BE2C (cell line): Measurements from ENCODE around the gene RNF17.

ENCODE experiments used
- DNase-seq: peaks from one replicate; pipeline ENCODE4 v3.0.0-alpha.2; 2020
- H3K27me3 ChIP-seq: fragments of 250-450 bp; sonication (Bioruptor Pico); 2 replicates; pipeline ENCODE4 v1.5.1; 2020; ENCODE audit warnings: mild to moderate bottlenecking
- H3K36me3 ChIP-seq: fragments of 250-450 bp; sonication (Bioruptor Pico); 2 replicates; pipeline ENCODE4 v1.5.1; 2020; ENCODE audit warnings: mild to moderate bottlenecking
- H3K4me1 ChIP-seq: fragments of 250-450 bp; sonication (Bioruptor Pico); 2 replicates; pipeline ENCODE4 v1.5.1; 2020
- H3K4me3 ChIP-seq: 2 replicates; pipeline ENCODE4 v1.5.1; 2011; ENCODE audit warnings: low read depth, low read length
- H3K9me3 ChIP-seq: fragments of 250-450 bp; sonication (Bioruptor Pico); 2 replicates; pipeline ENCODE4 v1.5.1; 2020
- TF ChIP-seq, protein P1 (sequence below): IDR thresholded peaks from 2 replicates; pipeline ENCODE4 v1.5.1; 2012; ENCODE audit warnings: mild to moderate bottlenecking, low read depth, low read length

RNF17 gene

DNA sequence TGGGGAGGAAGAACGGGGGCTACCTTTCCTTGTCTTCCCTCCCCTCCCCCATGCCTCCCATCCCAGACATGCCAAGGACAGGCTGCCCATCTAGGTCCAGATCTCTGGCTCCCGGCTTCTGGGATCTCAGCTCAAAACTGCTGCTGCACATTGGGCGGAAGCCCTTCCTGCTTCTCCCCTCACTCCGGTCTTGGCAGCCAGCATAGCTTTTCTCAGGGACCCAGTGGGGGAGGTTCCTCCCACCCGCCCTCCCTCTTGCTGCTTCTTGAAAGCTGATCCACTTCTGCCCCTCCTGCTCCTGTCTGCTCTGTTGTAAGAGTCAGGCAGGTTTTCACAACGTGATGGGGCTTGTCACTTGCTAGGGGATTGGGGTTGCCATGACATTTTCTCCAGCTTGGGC, 21.7 kb upstream of the RNF17 start:
- Histone ChIP-seq H3K27me3 (peaks cover 8% of the 10 kb centered on the region; the same call in 1 of the 2 replicates), H3K9me3 (no peaks in the 10 kb centered on the region), H3K4me1 (no peaks in the 10 kb centered on the region), H3K36me3 (no peaks in the 10 kb centered on the region), H3K4me3 (no peak overlapping the region)
- no peak for DNase-seq
- TF ChIP-seq, protein P1, sequence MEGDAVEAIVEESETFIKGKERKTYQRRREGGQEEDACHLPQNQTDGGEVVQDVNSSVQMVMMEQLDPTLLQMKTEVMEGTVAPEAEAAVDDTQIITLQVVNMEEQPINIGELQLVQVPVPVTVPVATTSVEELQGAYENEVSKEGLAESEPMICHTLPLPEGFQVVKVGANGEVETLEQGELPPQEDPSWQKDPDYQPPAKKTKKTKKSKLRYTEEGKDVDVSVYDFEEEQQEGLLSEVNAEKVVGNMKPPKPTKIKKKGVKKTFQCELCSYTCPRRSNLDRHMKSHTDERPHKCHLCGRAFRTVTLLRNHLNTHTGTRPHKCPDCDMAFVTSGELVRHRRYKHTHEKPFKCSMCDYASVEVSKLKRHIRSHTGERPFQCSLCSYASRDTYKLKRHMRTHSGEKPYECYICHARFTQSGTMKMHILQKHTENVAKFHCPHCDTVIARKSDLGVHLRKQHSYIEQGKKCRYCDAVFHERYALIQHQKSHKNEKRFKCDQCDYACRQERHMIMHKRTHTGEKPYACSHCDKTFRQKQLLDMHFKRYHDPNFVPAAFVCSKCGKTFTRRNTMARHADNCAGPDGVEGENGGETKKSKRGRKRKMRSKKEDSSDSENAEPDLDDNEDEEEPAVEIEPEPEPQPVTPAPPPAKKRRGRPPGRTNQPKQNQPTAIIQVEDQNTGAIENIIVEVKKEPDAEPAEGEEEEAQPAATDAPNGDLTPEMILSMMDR, result no peak

- no peaks in the 10 kb centered on the region for H3K9me3 ChIP-seq
- no peaks in the 10 kb centered on the region for H3K36me3 ChIP-seq
- DNase-seq, result no peak
- peaks cover 15% of the 10 kb centered on the region for H3K27me3 ChIP-seq
- no peak overlapping the region for H3K4me3 ChIP-seq
- no peaks in the 10 kb centered on the region for H3K4me1 ChIP-seq
- TF ChIP-seq, protein P1, result no peak
Observed at GRCh38 chr13:24742977-24743376, 21.0 kb upstream of the RNF17 start.

- Histone ChIP-seq H3K36me3 (no peaks in the 10 kb centered on the region), H3K4me3 (no peak overlapping the region), H3K9me3 (no peaks in the 10 kb centered on the region), H3K27me3 (peaks cover 15% of the 10 kb centered on the region), H3K4me1 (no peaks in the 10 kb centered on the region)
- TF ChIP-seq, protein P1, result no peak
- DNase-seq, result no peak
Observed at GRCh38 chr13:24744247-24744646, 19.7 kb upstream of the RNF17 start.

- Histone ChIP-seq H3K4me1 (no peaks in the 10 kb centered on the region), H3K36me3 (no peaks in the 10 kb centered on the region), H3K27me3 (peaks cover 15% of the 10 kb centered on the region), H3K4me3 (no peak overlapping the region), H3K9me3 (no peaks in the 10 kb centered on the region)
- TF ChIP-seq, protein P1, result no peak
- no peak for DNase-seq
Observed at GRCh38 chr13:24745516-24745860, 18.5 kb upstream of the RNF17 start.

DNA sequence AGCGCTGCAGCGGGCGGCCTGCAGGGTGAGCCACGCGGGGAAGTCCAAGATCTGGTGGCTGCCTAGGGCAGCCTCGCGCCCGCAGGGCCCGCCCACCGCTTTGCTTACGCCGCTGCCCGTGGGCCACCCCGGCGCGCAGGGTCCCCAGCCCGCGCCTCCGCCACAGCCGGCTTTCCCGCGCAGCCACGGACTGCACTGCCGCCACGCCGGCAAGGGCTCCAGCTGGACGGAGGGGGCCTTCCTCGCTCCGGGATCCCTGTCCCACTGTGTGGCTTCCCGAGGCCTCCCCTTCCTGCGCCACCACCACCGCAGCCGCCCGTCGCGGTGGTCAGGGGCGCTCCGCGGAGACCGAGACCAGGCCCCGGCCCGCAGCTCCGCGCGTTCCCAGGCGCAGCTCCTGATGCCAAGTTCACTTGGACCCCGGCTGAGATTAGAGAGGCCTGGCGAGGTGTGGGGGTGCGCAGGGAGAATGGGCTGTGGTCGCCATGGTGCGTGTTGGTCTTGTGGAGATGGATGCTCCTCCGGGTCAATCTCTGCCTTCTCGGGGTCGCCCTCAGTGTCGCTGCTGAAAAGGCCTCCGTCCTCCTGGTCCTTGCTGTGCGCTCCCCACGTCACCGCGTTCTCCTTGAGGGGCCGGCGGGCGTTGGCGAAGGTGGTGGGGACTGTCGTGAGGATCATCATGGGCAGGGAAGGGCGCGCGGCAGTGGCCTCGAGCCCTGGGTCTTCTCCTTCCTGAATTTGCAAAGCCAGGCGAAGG, 17.9 kb upstream of the RNF17 start:
- no peak for DNase-seq
- Histone ChIP-seq H3K4me1 (no peaks in the 10 kb centered on the region), H3K4me3 (no peak overlapping the region), H3K36me3 (no peaks in the 10 kb centered on the region), H3K27me3 (peaks cover 15% of the 10 kb centered on the region), H3K9me3 (no peaks in the 10 kb centered on the region)
- TF ChIP-seq, protein P1, result no peak

- no peaks in the 10 kb centered on the region for H3K36me3 ChIP-seq
- no peaks in the 10 kb centered on the region for H3K4me1 ChIP-seq
- H3K9me3 ChIP-seq, result no peaks in the 10 kb centered on the region
- TF ChIP-seq, protein P1, result no peak
- no peak overlapping the region for H3K4me3 ChIP-seq
- no peak for DNase-seq
- peaks cover 15% of the 10 kb centered on the region for H3K27me3 ChIP-seq
Observed at GRCh38 chr13:24746618-24747247, 17.2 kb upstream of the RNF17 start.
